ENCODE results near the gene PGLYRP2.
"Not testable (repeated sequence)": the region's sequence is repeated elsewhere in the genome, so short reads cannot be mapped to it uniquely, and the experiment has no call there.

- not testable (repeated sequence) for TF ChIP-seq EP300 (IDR thresholded peaks at IDR 0.05); POLR2A (IDR thresholded peaks at IDR 0.05; ENCODE audit: low read depth); CTCF (IDR thresholded peaks at IDR 0.05)
Observed at GRCh38 chr19:15515227-15515625, 35.9 kb upstream of the PGLYRP2 start.

Data from esophagus muscularis mucosa (tissue), 4 donors.